Stomach (tissue), 4 donors: ENCODE results near the gene DNAH1.

Experiments
- POLR2AphosphoS5 ChIP-seq, 3 donors: sonication (generic); formaldehyde crosslinking; IDR thresholded peaks; one replicate each; pipeline ENCODE4 v1.6.1; 2016; ENCODE audit warnings: antibody characterized with exemption in 3 of 3
- TF ChIP-seq, protein P1 (sequence below), 7 experiments: fragments of 450-650 bp in 4 of 7; fragments of 200-600 bp in 3 of 7; sonication (generic) in 3 of 7; IDR thresholded peaks; one replicate each; pipeline ENCODE4 v1.5.1; 2016 to 2019; ENCODE audit warnings: antibody characterized with exemption in 7 of 7, control low read depth in 2 of 7, mild to moderate bottlenecking in 1 of 7

DNA sequence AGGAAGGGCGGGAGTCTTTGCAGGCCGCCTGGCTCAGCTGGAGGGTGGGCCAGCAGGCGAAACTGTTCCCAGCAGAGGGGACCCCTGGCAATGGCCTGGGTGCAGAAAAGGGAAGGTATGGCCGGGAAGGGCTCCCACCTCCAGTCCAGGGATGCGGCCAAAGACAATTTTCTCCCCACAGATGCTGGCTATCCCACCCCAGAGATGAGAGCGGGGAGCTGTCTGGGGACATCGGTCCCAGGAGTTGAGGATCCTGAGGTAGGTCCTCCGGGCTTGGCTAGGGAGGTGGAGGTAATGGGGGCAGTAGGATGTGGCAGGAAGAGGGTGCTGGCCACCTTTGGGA, 127.1 kb downstream of the DNAH1 start:
- no peak for TF ChIP-seq POLR2AphosphoS5 (IDR thresholded peaks at IDR 0.05)
- TF ChIP-seq, protein P1, sequence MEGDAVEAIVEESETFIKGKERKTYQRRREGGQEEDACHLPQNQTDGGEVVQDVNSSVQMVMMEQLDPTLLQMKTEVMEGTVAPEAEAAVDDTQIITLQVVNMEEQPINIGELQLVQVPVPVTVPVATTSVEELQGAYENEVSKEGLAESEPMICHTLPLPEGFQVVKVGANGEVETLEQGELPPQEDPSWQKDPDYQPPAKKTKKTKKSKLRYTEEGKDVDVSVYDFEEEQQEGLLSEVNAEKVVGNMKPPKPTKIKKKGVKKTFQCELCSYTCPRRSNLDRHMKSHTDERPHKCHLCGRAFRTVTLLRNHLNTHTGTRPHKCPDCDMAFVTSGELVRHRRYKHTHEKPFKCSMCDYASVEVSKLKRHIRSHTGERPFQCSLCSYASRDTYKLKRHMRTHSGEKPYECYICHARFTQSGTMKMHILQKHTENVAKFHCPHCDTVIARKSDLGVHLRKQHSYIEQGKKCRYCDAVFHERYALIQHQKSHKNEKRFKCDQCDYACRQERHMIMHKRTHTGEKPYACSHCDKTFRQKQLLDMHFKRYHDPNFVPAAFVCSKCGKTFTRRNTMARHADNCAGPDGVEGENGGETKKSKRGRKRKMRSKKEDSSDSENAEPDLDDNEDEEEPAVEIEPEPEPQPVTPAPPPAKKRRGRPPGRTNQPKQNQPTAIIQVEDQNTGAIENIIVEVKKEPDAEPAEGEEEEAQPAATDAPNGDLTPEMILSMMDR (IDR thresholded peaks at IDR 0.05) = no peak
